Neural progenitor cell (in vitro differentiated cells): ENCODE measurements around the gene CHST12. TPM values are rescaled to one million over a fixed set of nuclear protein-coding genes. Genes with fewer than 3 reads are reported as not detected.

Experiments used
- DNase-seq: peaks from one replicate; pipeline ENCODE4 v3.0.0-alpha.2; 2016; ENCODE audit warnings: low spot score
- H2AFZ ChIP-seq: fragments of 200-600 bp; sonication (generic); replicated peaks from 2 replicates; pipeline ENCODE4 v1.6.1; 2016; ENCODE audit warnings: antibody characterized with exemption
- H3F3A ChIP-seq: fragments of 200-600 bp; sonication (generic); 2 replicates; pipeline ENCODE4 v1.6.1; 2016; ENCODE audit warnings: antibody characterized with exemption, low read depth
- H3K27ac ChIP-seq: fragments of 200-600 bp; sonication (generic); 2 replicates; pipeline ENCODE4 v1.5.1; 2016; ENCODE audit warnings: mild to moderate bottlenecking
- H3K27me3 ChIP-seq: fragments of 200-600 bp; sonication (generic); 2 replicates; pipeline ENCODE4 v1.6.1; 2016; ENCODE audit warnings: mild to moderate bottlenecking, moderate library complexity
- H3K36me3 ChIP-seq: fragments of 200-600 bp; sonication (generic); 2 replicates; pipeline ENCODE4 v1.5.1; 2016
- H3K4me1 ChIP-seq: fragments of 200-600 bp; sonication (generic); 2 replicates; pipeline ENCODE4 v1.6.1; 2016; ENCODE audit warnings: mixed run types
- H3K4me2 ChIP-seq: fragments of 200-600 bp; sonication (generic); 2 replicates; pipeline ENCODE4 v1.6.1; 2016
- H3K4me3 ChIP-seq: fragments of 200-600 bp; sonication (generic); 2 replicates; pipeline ENCODE4 v1.5.1; 2016
- H3K79me2 ChIP-seq: fragments of 200-600 bp; sonication (generic); 2 replicates; pipeline ENCODE4 v1.6.1; 2016; ENCODE audit warnings: low read depth
- H3K9ac ChIP-seq: fragments of 200-600 bp; sonication (generic); 2 replicates; pipeline ENCODE4 v1.6.1; 2016
- H3K9me3 ChIP-seq: fragments of 200-600 bp; sonication (generic); 2 replicates; pipeline ENCODE4 v1.5.1; 2016; ENCODE audit warnings: low read depth
- H4K20me1 ChIP-seq: fragments of 200-600 bp; sonication (generic); 2 replicates; pipeline ENCODE4 v1.6.1; 2016; ENCODE audit warnings: low read depth
- H3K27ac Mint-ChIP-seq: 3 replicates; pipeline ENCODE4 v1.8.0; 2021; ENCODE audit warnings: mixed read lengths
- H3K27me3 Mint-ChIP-seq: 2 replicates; pipeline ENCODE4 v1.8.0; 2022; ENCODE audit warnings: low read depth, mild to moderate bottlenecking, inconsistent platforms, moderate library complexity, mixed read lengths; ENCODE audit not compliant: insufficient read depth
- H3K36me3 Mint-ChIP-seq: 3 replicates; pipeline ENCODE4 v1.8.0; 2021; ENCODE audit warnings: mixed read lengths
- H3K4me1 Mint-ChIP-seq: 3 replicates; pipeline ENCODE4 v1.8.0; 2021; ENCODE audit warnings: mixed read lengths
- H3K4me3 Mint-ChIP-seq: 3 replicates; pipeline ENCODE4 v1.8.0; 2021; ENCODE audit warnings: mild to moderate bottlenecking, moderate library complexity, mixed read lengths
- H3K9me3 Mint-ChIP-seq: 3 replicates; pipeline ENCODE4 v1.8.0; 2020; ENCODE audit warnings: mixed read lengths
- CTCF ChIP-seq: fragments of 200-600 bp; sonication (generic); IDR thresholded peaks from 2 replicates; pipeline ENCODE4 v1.5.1; 2017; ENCODE audit warnings: antibody characterized with exemption, mild to moderate bottlenecking
- EZH2 ChIP-seq: fragments of 200-600 bp; sonication (generic); IDR thresholded peaks from 2 replicates; pipeline ENCODE4 v1.6.1; 2017; ENCODE audit warnings: antibody characterized with exemption, mild to moderate bottlenecking, moderate library complexity
- EZH2phosphoT487 ChIP-seq: fragments of 200-600 bp; sonication (generic); IDR thresholded peaks from 2 replicates; pipeline ENCODE4 v1.6.1; 2017; ENCODE audit warnings: antibody characterized with exemption
- total RNA-seq: library from RNA; depleted of rRNA; stranded (reverse); fragments of >200 nt; gene quantifications from 2 replicates; pipeline ENCODE4 v1.2.3, GENCODE V29; 2015; ENCODE audit warnings: low replicate concordance

CHST12 gene
- total RNA-seq, 1 donor from 2014 or later: 0.43 TPM

- DNase-seq: no peak
- Histone ChIP-seq H3K79me2 (no peaks in the 10 kb centered on the region), H3K27me3 (no peaks in the 10 kb centered on the region), H3F3A (peaks cover 12% of the 10 kb centered on the region), H3K9ac (no peak overlapping the region), H3K4me1 (peaks cover 9% of the 10 kb centered on the region), H2AFZ (no peak overlapping the region), H3K4me2 (no peak overlapping the region), H3K36me3 (no peaks in the 10 kb centered on the region), H3K9me3 (no peaks in the 10 kb centered on the region), H3K4me3 (no peak overlapping the region), H3K27ac (no peak overlapping the region), H4K20me1 (no peaks in the 10 kb centered on the region)
- Mint-ChIP-seq H3K4me1 (peaks cover 37% of the 10 kb centered on the region), H3K4me3 (peak overlapping the region; percentile 48), H3K36me3 (peaks cover 2% of the 10 kb centered on the region), H3K27ac (peak overlapping the region; percentile 92), H3K27me3 (peaks cover 7% of the 10 kb centered on the region), H3K9me3 (no peaks in the 10 kb centered on the region)
- TF ChIP-seq EZH2 (no peak), EZH2phosphoT487 (no peak), CTCF (no peak)
Observed at GRCh38 chr7:2470204-2471021, 67.0 kb downstream of the CHST12 start.

GRCh38 chr7:2471022-2471329 is 67.6 kb downstream of the CHST12 start:
- Mint-ChIP-seq H3K9me3 (no peaks in the 10 kb centered on the region), H3K27ac (no peak overlapping the region), H3K27me3 (peaks cover 7% of the 10 kb centered on the region), H3K4me1 (peaks cover 32% of the 10 kb centered on the region), H3K4me3 (no peak overlapping the region), H3K36me3 (peaks cover 2% of the 10 kb centered on the region)
- H3K9ac ChIP-seq: no peak overlapping the region
- peaks cover 9% of the 10 kb centered on the region for H3K4me1 ChIP-seq
- no peak overlapping the region for H3K4me3 ChIP-seq
- no peak for TF ChIP-seq CTCF
- TF ChIP-seq EZH2phosphoT487: no peak
- TF ChIP-seq EZH2: no peak
- no peak for DNase-seq
- H4K20me1 ChIP-seq: no peaks in the 10 kb centered on the region
- no peak overlapping the region for H2AFZ ChIP-seq
- H3K4me2 ChIP-seq: no peak overlapping the region
- H3K9me3 ChIP-seq: no peaks in the 10 kb centered on the region
- no peaks in the 10 kb centered on the region for H3K79me2 ChIP-seq
- peaks cover 12% of the 10 kb centered on the region for H3F3A ChIP-seq
- H3K27ac ChIP-seq: no peak overlapping the region
- H3K36me3 ChIP-seq: no peaks in the 10 kb centered on the region
- no peaks in the 10 kb centered on the region for H3K27me3 ChIP-seq

- TF ChIP-seq CTCF (no peak), EZH2phosphoT487 (no peak), EZH2 (no peak)
- Histone ChIP-seq H3K9ac (no peak overlapping the region), H4K20me1 (no peaks in the 10 kb centered on the region), H3K27ac (no peak overlapping the region), H3F3A (peaks cover 12% of the 10 kb centered on the region), H2AFZ (no peak overlapping the region), H3K36me3 (no peaks in the 10 kb centered on the region), H3K79me2 (no peaks in the 10 kb centered on the region), H3K9me3 (no peaks in the 10 kb centered on the region), H3K4me3 (no peak overlapping the region), H3K4me2 (no peak overlapping the region), H3K4me1 (peaks cover 9% of the 10 kb centered on the region), H3K27me3 (no peaks in the 10 kb centered on the region)
- H3K4me3 Mint-ChIP-seq: no peak overlapping the region
- DNase-seq: peak; percentile 46
- no peaks in the 10 kb centered on the region for H3K36me3 Mint-ChIP-seq
- H3K27ac Mint-ChIP-seq: no peak overlapping the region
- H3K27me3 Mint-ChIP-seq: peaks cover 7% of the 10 kb centered on the region
- H3K9me3 Mint-ChIP-seq: no peaks in the 10 kb centered on the region
- H3K4me1 Mint-ChIP-seq: peaks cover 30% of the 10 kb centered on the region
Observed at GRCh38 chr7:2471396-2471795, 68.0 kb downstream of the CHST12 start.
